ENCODE data around the gene UBE2H.

UBE2H gene

DNA sequence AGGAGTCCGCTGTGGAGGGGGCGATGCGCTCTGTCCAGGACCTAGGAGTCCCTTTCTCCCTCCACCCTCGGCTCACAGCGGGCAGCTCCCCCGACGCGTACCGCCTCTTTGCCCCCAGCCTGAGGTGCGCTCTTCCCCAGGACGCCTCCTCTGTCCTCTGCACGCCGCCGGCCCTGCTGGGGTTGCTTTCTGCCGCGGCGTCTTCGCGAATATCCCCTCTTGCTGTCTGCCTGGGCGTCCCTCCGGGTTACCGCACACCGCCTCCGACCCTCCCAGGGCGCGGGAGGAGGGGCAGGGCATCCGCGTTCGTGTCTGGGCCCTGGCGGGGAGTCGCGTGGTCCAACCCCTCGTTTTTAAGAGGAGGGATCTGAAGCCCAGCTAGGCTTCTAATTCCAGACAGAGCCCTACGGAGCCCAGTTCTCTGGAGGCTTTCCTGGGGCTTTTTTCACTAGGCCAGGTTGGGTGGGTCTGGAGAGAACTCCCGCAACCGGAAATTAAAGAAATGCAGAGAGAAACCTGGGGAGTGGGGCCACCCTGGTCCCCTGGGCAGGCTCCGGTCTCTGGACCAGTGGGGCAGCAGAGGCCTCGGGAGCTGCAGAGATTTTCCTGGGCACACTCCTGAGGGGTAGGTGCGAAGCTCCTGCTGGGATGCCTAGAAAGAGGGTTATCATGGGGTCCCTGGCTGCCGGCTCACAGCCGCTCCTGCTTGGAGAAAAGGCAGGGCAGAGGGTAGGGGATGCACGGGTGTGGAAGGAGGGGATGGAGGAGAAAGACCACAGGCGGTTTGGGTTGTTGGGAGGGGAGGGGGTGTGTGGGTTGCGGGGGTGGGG, 166.9 kb downstream of the UBE2H start:
- no peak for DNase-seq (ENCODE audit: low spot score)

GRCh38 chr7:129784783-129785684, 167.7 kb downstream of the UBE2H start:
- DNase-seq (ENCODE audit: low spot score): no peak

- DNase-seq (ENCODE audit: low spot score): no peak
Measured at GRCh38 chr7:129784437-129784782, 168.3 kb downstream of the UBE2H start.

- DNase-seq (ENCODE audit: low spot score): no peak
Measured at GRCh38 chr7:129783584-129783919, 169.2 kb downstream of the UBE2H start.

GRCh38 chr7:129782818-129783583, 169.8 kb downstream of the UBE2H start:
- no peak for DNase-seq (ENCODE audit: low spot score)

- DNase-seq (ENCODE audit: low spot score): no peak
Measured at GRCh38 chr7:129781928-129782817, 170.6 kb downstream of the UBE2H start.

DNA sequence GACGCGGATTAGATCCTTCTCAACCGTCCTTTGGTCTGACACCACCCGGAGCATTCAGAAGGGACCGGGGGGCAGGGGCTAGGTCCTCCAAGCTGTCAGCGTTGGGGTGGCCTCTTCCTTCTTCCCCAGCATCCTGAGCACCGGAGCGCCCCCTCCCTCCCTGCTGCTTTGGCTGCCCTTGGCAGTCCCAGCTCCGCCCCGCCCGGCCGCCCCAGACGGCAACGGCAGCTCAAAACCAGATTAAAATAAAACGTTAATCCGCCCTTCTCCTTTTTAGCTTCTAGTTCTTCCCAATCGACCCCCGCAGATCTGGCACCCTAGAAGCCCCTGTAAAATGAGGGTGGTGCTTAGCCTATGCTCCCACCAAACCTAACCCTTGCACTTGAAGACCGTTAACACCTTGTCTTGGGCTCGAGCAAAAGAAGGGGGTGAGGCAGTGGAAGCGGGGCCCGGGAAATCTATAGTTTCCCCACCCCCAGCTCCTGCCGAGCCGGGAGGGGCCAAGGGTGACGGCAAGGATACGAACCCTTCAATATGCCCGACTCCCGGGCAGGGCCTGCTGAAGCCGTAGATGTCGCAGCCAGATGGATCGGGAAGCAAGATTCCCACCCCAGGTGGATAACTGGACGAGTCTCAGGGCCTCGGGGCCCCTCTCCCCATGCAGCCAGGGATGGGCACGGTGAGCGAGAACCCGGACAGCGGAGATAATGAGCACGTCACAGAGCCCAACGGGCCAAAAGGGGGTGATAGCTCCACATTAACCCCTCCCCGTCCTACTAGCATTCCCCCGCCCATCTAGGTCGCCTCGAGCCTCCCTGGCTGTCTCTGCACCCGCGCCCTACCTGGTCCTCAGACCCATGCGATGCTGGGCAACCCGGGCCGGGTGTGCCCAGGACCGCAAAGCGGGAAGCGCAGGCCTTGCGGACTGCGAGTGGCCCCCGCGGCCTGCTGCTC, 171.5 kb downstream of the UBE2H start:
- peak; percentile 67 for DNase-seq (ENCODE audit: low spot score)
